Gastrocnemius medialis (tissue), 4 donors: ENCODE measurements around the gene KCNH3.

Source experiments
- POLR2A ChIP-seq, 2 donors: fragments of 450-650 bp; IDR thresholded peaks; one replicate each; pipeline ENCODE4 v1.6.1; 2017; ENCODE audit warnings: antibody characterized with exemption in 2 of 2, mild to moderate bottlenecking in 2 of 2, moderate library complexity in 2 of 2
- TF ChIP-seq, protein P1 (sequence below), 5 experiments: fragments of 450-650 bp in 3 of 5; fragments of 200-600 bp in 2 of 5; sonication (generic) in 2 of 5; IDR thresholded peaks in 4 of 5; conservative IDR thresholded peaks in 1 of 5; 1 replicate in 4 of 5; 2 replicates in 1 of 5; pipeline ENCODE4 v1.5.1; 2016 to 2019; ENCODE audit warnings: antibody characterized with exemption in 5 of 5, mild to moderate bottlenecking in 3 of 5, moderate library complexity in 3 of 5

DNA sequence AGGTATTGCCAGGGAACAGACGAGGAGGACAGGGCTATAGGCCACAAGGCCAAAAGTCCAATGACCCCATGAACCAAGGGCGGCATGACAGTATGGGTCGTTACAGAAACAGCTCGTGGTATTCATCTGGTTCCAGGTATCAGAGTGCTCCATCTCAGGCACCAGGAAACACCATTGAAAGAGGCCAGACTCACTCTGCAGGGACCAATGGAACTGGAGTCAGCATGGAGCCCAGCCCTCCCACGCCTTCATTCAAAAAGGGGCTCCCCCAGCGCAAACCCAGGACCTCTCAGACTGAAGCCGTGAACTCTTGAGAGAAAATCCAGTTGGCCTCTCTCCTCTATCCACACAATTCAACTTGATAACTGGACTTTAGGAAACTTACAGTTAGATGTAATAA, 12.9 kb upstream of the KCNH3 start:
- TF ChIP-seq, protein P1, sequence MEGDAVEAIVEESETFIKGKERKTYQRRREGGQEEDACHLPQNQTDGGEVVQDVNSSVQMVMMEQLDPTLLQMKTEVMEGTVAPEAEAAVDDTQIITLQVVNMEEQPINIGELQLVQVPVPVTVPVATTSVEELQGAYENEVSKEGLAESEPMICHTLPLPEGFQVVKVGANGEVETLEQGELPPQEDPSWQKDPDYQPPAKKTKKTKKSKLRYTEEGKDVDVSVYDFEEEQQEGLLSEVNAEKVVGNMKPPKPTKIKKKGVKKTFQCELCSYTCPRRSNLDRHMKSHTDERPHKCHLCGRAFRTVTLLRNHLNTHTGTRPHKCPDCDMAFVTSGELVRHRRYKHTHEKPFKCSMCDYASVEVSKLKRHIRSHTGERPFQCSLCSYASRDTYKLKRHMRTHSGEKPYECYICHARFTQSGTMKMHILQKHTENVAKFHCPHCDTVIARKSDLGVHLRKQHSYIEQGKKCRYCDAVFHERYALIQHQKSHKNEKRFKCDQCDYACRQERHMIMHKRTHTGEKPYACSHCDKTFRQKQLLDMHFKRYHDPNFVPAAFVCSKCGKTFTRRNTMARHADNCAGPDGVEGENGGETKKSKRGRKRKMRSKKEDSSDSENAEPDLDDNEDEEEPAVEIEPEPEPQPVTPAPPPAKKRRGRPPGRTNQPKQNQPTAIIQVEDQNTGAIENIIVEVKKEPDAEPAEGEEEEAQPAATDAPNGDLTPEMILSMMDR (IDR thresholded peaks at IDR 0.05 in 4 of 5, conservative IDR thresholded peaks at IDR 0.05 in 1 of 5) = no peak
- no peak for TF ChIP-seq POLR2A (IDR thresholded peaks at IDR 0.05)
